ENCODE results near the gene FBXO7. TPM values are rescaled to one million over a fixed set of nuclear protein-coding genes. Genes with fewer than 3 reads are reported as not detected.

FBXO7 gene
- total RNA-seq, 1 donor from 2014 or later = 57.7 TPM

Other genes starting within 250 kb of the FBXO7 start
- not detected for gene SLC5A4, start 219.5 kb upstream of the FBXO7 start, total RNA-seq
- gene RFPL3, start 116.9 kb upstream of the FBXO7 start, total RNA-seq = not detected
- gene RTCB, start 62.6 kb upstream of the FBXO7 start, total RNA-seq = 61.8 TPM
- not detected for gene BPIFC, start 10.4 kb upstream of the FBXO7 start, total RNA-seq